ENCODE data around the gene IQSEC3.

The IQSEC3 gene

DNA sequence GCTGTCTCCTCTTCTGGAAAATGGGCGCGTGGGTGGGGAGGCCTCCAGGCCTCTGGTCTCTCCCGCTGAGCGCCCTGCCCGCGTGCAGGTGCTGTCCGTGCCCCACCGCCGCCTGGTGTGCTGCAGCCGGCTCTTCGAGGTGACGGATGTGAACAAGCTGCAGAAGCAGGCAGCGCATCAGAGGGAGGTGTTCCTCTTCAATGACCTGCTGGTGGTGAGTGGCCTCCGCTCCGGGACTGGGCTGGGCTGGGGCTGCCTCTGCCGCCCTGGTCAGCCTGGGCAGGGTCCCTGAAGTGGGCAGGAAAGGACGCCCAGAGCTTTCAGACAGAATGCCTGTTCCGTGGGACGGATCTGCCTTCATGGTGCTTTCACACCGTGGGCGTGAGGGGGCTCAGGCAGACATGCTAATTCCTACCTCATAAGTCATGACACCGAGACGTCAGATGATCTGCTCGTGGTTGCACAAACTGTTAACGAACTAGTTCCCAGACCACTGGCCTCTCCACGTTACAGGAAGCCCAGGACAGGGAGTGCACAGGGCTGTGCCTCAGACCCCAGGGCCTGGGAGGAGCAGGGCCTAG lies 96.9 kb downstream of the IQSEC3 start:
- no peak for DNase-seq (ENCODE audit: low read depth in 2 of 2)

- no peak for DNase-seq (ENCODE audit: low read depth in 2 of 2)
Observed at GRCh38 chr12:164207-164606, 97.6 kb downstream of the IQSEC3 start.

GRCh38 chr12:165862-166368 lies 99.3 kb downstream of the IQSEC3 start:
- DNase-seq (ENCODE audit: low read depth in 2 of 2) = no peak

GRCh38 chr12:166425-167075 lies 100.0 kb downstream of the IQSEC3 start:
- no peak for DNase-seq (ENCODE audit: low read depth in 2 of 2)

- DNase-seq (ENCODE audit: low read depth in 2 of 2) = no peak
Observed at GRCh38 chr12:167959-168600, 101.5 kb downstream of the IQSEC3 start.

- no peak for DNase-seq (ENCODE audit: low read depth in 2 of 2)
Observed at GRCh38 chr12:168763-169525, 102.4 kb downstream of the IQSEC3 start.

GRCh38 chr12:169528-170370 lies 103.2 kb downstream of the IQSEC3 start:
- DNase-seq (ENCODE audit: low read depth in 2 of 2) = no peak

- no peak for DNase-seq (ENCODE audit: low read depth in 2 of 2)
Observed at GRCh38 chr12:170371-171225, 104.0 kb downstream of the IQSEC3 start.

DNA sequence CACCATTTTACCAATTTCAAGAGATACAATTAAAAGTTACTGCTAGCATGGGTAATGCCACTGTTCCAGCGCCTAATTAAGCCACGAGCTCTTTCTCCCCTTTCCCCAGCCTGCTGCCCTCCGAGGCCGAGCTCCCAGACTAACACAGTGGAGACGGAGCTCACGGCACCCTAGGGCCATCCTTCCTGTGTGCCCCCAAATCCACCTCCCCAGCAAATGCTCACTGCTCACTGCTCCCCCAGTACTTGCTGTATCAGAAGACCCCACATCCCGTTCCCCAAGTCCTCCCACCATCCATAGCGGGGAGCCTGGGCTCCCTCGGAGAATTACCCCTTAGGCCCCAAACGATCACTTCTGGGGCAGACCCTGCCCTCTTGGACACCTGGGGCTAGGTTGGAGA lies 104.7 kb downstream of the IQSEC3 start:
- DNase-seq (ENCODE audit: low read depth in 2 of 2) = no peak

DNA sequence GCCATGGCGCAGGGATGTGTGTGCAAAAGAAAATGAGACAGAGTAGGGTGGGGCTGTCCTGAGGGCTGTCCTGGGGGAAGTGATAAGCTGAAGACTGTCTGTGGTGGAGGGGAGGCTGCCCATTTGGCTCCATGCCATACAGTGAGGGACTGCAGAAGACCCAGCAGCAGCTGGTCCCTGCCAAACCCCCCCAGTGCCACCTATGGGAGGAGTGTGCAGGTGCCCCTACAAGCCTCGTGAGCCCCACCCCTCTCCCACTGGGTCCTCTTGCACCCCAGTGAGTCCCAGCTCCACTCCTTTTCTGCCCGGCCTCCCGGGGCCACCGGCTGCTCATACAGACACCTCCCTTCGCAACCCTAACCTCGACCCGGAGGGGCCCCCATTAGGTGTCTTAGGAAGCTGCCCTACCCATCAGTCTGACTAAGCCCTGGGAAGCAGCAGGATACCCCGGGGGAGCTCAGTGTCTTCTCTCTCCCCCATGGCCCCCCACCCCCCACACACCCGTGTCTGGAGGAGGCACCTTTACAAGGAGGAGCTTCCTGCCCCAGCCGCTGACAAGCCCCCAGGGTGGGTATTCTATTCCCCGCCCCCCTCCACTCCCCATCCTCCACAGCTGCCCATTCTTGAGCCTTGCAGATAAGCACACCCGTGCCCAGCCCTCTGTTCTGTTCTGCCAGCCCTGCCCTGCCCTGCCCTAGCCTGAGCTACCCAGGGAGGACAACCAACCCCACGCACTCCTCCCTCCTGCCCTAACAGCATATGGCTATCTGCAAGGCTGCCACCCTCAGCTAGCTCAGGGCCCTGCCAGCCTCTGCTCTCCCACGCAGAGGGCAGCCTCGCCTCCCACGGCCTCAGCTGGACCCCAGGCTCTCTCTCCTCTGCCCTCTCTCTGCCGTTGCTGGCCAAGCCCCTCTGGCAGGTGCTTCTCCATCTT lies 105.4 kb downstream of the IQSEC3 start:
- DNase-seq (ENCODE audit: low read depth in 2 of 2) = no peak

GRCh38 chr12:172732-173161 lies 106.2 kb downstream of the IQSEC3 start:
- no peak for DNase-seq (ENCODE audit: low read depth in 2 of 2)

GRCh38 chr12:174124-174523 lies 107.6 kb downstream of the IQSEC3 start:
- DNase-seq (ENCODE audit: low read depth in 2 of 2) = no peak

GRCh38 chr12:174596-174995 lies 108.0 kb downstream of the IQSEC3 start:
- no peak for DNase-seq (ENCODE audit: low read depth in 2 of 2)

GRCh38 chr12:175250-175649 lies 108.7 kb downstream of the IQSEC3 start:
- no peak for DNase-seq (ENCODE audit: low read depth in 2 of 2)

DNA sequence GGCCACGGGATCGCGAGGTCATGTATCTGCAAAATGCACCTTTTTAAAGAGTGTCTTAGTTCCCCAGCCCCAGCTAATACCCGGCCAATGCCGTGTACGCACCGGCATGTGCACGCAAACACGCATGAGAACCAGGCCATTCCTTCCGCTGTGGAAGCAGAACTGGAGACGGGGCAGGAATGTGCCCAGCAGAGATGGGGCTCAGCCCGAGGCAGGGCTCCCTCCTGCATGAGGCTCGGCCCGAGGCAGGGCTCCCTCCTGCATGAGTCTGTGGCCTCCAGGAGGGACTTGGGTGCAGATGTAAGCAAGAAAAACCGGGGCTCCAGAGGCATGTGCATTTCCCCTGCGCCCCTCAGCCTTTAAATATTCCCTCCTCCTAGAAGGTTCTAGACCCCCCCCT lies 109.2 kb downstream of the IQSEC3 start:
- DNase-seq (ENCODE audit: low read depth in 2 of 2) = no peak

- no peak for DNase-seq (ENCODE audit: low read depth in 2 of 2)
Observed at GRCh38 chr12:176321-177181, 110.0 kb downstream of the IQSEC3 start.

DNA sequence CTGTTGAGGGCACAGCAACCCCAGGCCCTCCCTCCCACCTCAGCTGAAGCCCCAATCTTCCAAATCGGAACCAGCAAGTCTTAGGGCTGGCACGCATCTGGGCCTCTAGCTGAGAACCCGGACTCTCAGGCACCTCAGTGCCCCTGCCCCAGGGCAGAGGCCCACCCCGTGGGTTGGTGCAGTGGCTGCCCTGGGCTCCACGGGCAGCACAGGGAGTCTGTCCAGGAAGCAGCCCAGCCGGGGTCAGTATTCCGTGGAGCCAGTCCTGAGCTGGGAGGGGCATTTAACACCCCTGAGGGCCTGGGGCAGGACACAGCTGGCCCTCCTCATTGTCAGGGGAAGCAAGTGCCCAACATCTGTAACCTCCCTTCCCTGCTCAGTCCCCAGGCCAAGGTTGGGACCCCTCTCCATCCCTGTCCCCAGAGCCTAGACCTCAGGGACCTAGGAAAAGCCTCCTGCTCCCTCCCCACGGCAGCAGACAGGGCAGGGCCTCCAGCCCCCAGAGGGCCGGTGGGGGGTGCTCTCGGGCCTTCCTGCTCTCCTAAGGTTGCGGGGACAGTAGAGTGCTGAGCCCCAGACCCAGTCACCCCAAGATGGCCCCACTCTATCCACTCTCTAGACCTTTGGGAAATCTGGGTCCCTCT lies 110.9 kb downstream of the IQSEC3 start:
- DNase-seq (ENCODE audit: low read depth in 2 of 2) = no peak
